ENCODE data around the gene MED8. TPM values are rescaled to one million over a fixed set of nuclear protein-coding genes. Genes with fewer than 3 reads are reported as not detected.
"Not testable (repeated sequence)": the region's sequence is repeated elsewhere in the genome, so short reads cannot be mapped to it uniquely, and the experiment has no call there.

The MED8 gene
- total RNA-seq, 2 donors from 2014 or later: 18.8 to 21.3 TPM

GRCh38 chr1:43410571-43410970 is 21.0 kb upstream of the MED8 start:
- H3K27ac ChIP-seq: no peak overlapping the region
- no peaks in the 10 kb centered on the region for H3K27me3 ChIP-seq
- no peak for DNase-seq (ENCODE audit: low spot score)
- no peak overlapping the region for H3K4me3 ChIP-seq
- peaks cover 0 to 8% of the 10 kb centered on the region in 2 donors for H3K4me1 ChIP-seq
- H3K36me3 ChIP-seq: peaks cover 30% of the 10 kb centered on the region
- no peak for TF ChIP-seq CTCF (IDR thresholded peaks at IDR 0.05)
- H3K9me3 ChIP-seq: no peaks in the 10 kb centered on the region

GRCh38 chr1:43405876-43406234 is 16.3 kb upstream of the MED8 start:
- no peak for TF ChIP-seq CTCF (IDR thresholded peaks at IDR 0.05)
- peaks cover 51% of the 10 kb centered on the region for H3K36me3 ChIP-seq

GRCh38 chr1:43405219-43405875 is 15.7 kb upstream of the MED8 start:
- Histone ChIP-seq H3K4me3 (no peak overlapping the region), H3K36me3 (peaks cover 51% of the 10 kb centered on the region), H3K27me3 (no peaks in the 10 kb centered on the region), H3K27ac (peak overlapping the region in 1 of 2 donors; percentile 45), H3K4me1 (peaks cover 0 to 24% of the 10 kb centered on the region in 2 donors), H3K9me3 (no peaks in the 10 kb centered on the region)
- DNase-seq (ENCODE audit: low spot score): no peak
- no peak for TF ChIP-seq CTCF (IDR thresholded peaks at IDR 0.05)

More at GRCh38 chr1:43405876-43406234, 16.3 kb upstream of the MED8 start:
- H3K27me3 ChIP-seq: no peaks in the 10 kb centered on the region
- H3K4me1 ChIP-seq: peaks cover 0 to 24% of the 10 kb centered on the region in 2 donors
- H3K27ac ChIP-seq: peak overlapping the region in 1 of 2 donors; percentile 45
- DNase-seq (ENCODE audit: low spot score): no peak
- no peaks in the 10 kb centered on the region for H3K9me3 ChIP-seq
- H3K4me3 ChIP-seq: no peak overlapping the region

- DNase-seq (ENCODE audit: low spot score): no peak
- Histone ChIP-seq H3K27me3 (no peaks in the 10 kb centered on the region), H3K4me3 (no peak overlapping the region), H3K36me3 (peaks cover 51% of the 10 kb centered on the region), H3K4me1 (peaks cover 0 to 24% of the 10 kb centered on the region in 2 donors), H3K27ac (no peak overlapping the region), H3K9me3 (no peaks in the 10 kb centered on the region)
- TF ChIP-seq CTCF (IDR thresholded peaks at IDR 0.05): no peak
Observed at GRCh38 chr1:43404353-43404752, 14.8 kb upstream of the MED8 start.

- peaks cover 0 to 24% of the 10 kb centered on the region in 2 donors for H3K4me1 ChIP-seq
- no peak for DNase-seq (ENCODE audit: low spot score)
- TF ChIP-seq CTCF (IDR thresholded peaks at IDR 0.05): no peak
- H3K9me3 ChIP-seq: no peaks in the 10 kb centered on the region
- H3K36me3 ChIP-seq: peaks cover 38% of the 10 kb centered on the region
- no peak overlapping the region for H3K27ac ChIP-seq
- no peaks in the 10 kb centered on the region for H3K27me3 ChIP-seq
- no peak overlapping the region for H3K4me3 ChIP-seq
Observed at GRCh38 chr1:43402089-43402865, 12.7 kb upstream of the MED8 start.

- H3K27me3 ChIP-seq; H3K9me3 ChIP-seq; DNase-seq (ENCODE audit: low spot score); H3K27ac ChIP-seq; H3K4me3 ChIP-seq: not testable (repeated sequence)
- Histone ChIP-seq H3K36me3 (peaks cover 30% of the 10 kb centered on the region), H3K4me1 (peaks cover 0 to 15% of the 10 kb centered on the region in 2 donors)
Observed at GRCh38 chr1:43400441-43400840, 10.8 kb upstream of the MED8 start.

Data from right atrium auricular region (tissue), 2 donors.